Measurements from ENCODE around the gene MBOAT7. TPM values are rescaled to one million over a fixed set of nuclear protein-coding genes. Genes with fewer than 3 reads are reported as not detected.

MBOAT7 gene
- polyA plus RNA-seq, 1 of the 3 experiments (the other 2 are of a cell fraction), result 80.8 TPM

GRCh38 chr19:54133957-54134590, 55.3 kb downstream of the MBOAT7 start:
- ChIA-PET POLR2A (no interaction called here), CTCF (no interaction called here)
- TF ChIP-seq FOXM1 (IDR thresholded peaks at IDR 0.05; ENCODE audit: low read depth), result no peak
- no peak for TF ChIP-seq FOXJ3 (CRISPR knock-in tag; IDR thresholded peaks at IDR 0.05)
- TF ChIP-seq CTCF (IDR thresholded peaks at IDR 0.05), result no peak
- no peak for TF ChIP-seq YY1 (IDR thresholded peaks at IDR 0.05; ENCODE audit: low read depth)
- TF ChIP-seq TAF1 (IDR thresholded peaks at IDR 0.05; ENCODE audit: borderline replicate concordance, low read depth, low read length), result no peak
- no peak for TF ChIP-seq PBX3 (IDR thresholded peaks at IDR 0.05)
- no peak for TF ChIP-seq ZBTB33 (IDR thresholded peaks at IDR 0.05; ENCODE audit: borderline replicate concordance, low read depth)
- TF ChIP-seq MEF2A (IDR thresholded peaks at IDR 0.05; ENCODE audit: borderline replicate concordance, low read depth), result no peak
- TF ChIP-seq REST (IDR thresholded peaks at IDR 0.05; ENCODE audit: low read depth, low read length), result no peak
- no peak for TF ChIP-seq TEAD4 (IDR thresholded peaks at IDR 0.05; ENCODE audit: borderline replicate concordance, insufficient read depth)
- no peak for TF ChIP-seq RFX5 (IDR thresholded peaks at IDR 0.05; ENCODE audit: low read length)
- no peak overlapping the region for H3K4me3 ChIP-seq (ENCODE audit: low read depth in 2 of 2, low read length in 1 of 2)
- peaks cover 7% of the 10 kb centered on the region; the same call in 1 of the 2 replicates for H4K20me1 ChIP-seq (ENCODE audit: insufficient read depth)
- H3K9me3 ChIP-seq, result no peaks in the 10 kb centered on the region
- 92% methylated on average over 2 of the region's 2 CpGs for WGBS (ENCODE audit: low lambda C conversion rate)
- no peak overlapping the region for H2AFZ ChIP-seq (ENCODE audit: low read depth)
- H3F3A ChIP-seq (replicated peaks; ENCODE audit: insufficient read depth), result no peaks in the 10 kb centered on the region
- peaks cover 15% of the 10 kb centered on the region for H3K79me2 ChIP-seq (ENCODE audit: insufficient read depth)
- H3K4me1 ChIP-seq (ENCODE audit: control insufficient read depth in 1 of 2, insufficient read depth in 2 of 2, low read depth in 1 of 2, low read length in 1 of 2), result peaks cover 0 to 16% of the 10 kb centered on the region in 2 experiments; a peak in 1 of 4 replicates
- H3K27ac ChIP-seq (ENCODE audit: low read depth in 2 of 2, low read length in 1 of 2), result no peak overlapping the region
- H3K36me3 ChIP-seq (replicated peaks in 1 of 2; ENCODE audit: control insufficient read depth in 1 of 2, insufficient read depth in 2 of 2, low read length in 1 of 2), result peaks cover 0 to 16% of the 10 kb centered on the region in 2 experiments
- no peak for DNase-seq
- H3K9ac ChIP-seq, result no peak overlapping the region
- H3K9me2 ChIP-seq, result no peaks in the 10 kb centered on the region
- H3K4me2 ChIP-seq, result no peak overlapping the region
- no peaks in the 10 kb centered on the region for H3K27me3 ChIP-seq (ENCODE audit: insufficient read depth)

All from SK-N-SH (cell line).